ENCODE data around the gene RBMS3. TPM values are rescaled to one million over a fixed set of nuclear protein-coding genes. Genes with fewer than 3 reads are reported as not detected.

RBMS3 gene
- total RNA-seq, 1 experiment from 2014 or later: 8.7 TPM

DNA sequence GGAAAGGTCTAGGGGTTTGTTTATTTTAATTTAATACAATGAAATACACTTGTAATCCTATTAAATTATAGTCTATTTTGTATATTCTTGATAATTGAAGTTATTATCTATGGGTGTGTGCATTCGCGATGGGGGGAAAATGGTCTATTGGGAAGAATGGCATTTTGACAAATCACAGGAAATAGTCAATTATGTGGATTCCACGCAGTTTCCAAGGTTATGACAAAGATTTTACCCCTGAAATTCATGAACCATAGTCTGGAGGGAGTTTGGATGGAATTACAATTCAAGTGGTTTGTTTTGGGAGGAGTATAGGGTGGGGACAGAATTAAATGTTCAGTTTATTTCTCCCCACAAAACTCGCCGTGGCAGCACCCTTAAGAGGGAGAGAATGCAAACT lies 66.5 kb downstream of the RBMS3 start:
- H3K36me3 Mint-ChIP-seq: no peaks in the 10 kb centered on the region
- H3K27ac Mint-ChIP-seq: peak overlapping the region; percentile 37
- no peak overlapping the region for H3K4me3 Mint-ChIP-seq
- POLR2A ChIA-PET: no interaction called here
- CTCF ChIA-PET: no interaction called here
- H3K9me3 Mint-ChIP-seq: no peaks in the 10 kb centered on the region
- no peaks in the 10 kb centered on the region for H3K27me3 Mint-ChIP-seq (ENCODE audit: low read depth)
- ATAC-seq (no peak), DNase-seq (ENCODE audit: low spot score) (no peak)
- TF ChIP-seq ZNF121 (CRISPR knock-in tag; IDR thresholded peaks at IDR 0.05) (no peak), TEAD1 (CRISPR knock-in tag; IDR thresholded peaks at IDR 0.05) (no peak), GABPB1 (CRISPR knock-in tag; IDR thresholded peaks at IDR 0.05) (no peak), ZNF263 (CRISPR knock-in tag; IDR thresholded peaks at IDR 0.05; ENCODE audit: low read depth) (no peak), NFATC4 (CRISPR knock-in tag; IDR thresholded peaks at IDR 0.05) (no peak), SOX15 (CRISPR knock-in tag; IDR thresholded peaks at IDR 0.05) (no peak), ZNF317 (CRISPR knock-in tag; IDR thresholded peaks at IDR 0.05; ENCODE audit: borderline replicate concordance, low read depth) (no peak), FOXK1 (CRISPR knock-in tag; IDR thresholded peaks at IDR 0.05) (no peak), FOXP1 (CRISPR knock-in tag; IDR thresholded peaks at IDR 0.05; ENCODE audit: borderline replicate concordance) (no peak)
- TF ChIP-seq, protein P1, sequence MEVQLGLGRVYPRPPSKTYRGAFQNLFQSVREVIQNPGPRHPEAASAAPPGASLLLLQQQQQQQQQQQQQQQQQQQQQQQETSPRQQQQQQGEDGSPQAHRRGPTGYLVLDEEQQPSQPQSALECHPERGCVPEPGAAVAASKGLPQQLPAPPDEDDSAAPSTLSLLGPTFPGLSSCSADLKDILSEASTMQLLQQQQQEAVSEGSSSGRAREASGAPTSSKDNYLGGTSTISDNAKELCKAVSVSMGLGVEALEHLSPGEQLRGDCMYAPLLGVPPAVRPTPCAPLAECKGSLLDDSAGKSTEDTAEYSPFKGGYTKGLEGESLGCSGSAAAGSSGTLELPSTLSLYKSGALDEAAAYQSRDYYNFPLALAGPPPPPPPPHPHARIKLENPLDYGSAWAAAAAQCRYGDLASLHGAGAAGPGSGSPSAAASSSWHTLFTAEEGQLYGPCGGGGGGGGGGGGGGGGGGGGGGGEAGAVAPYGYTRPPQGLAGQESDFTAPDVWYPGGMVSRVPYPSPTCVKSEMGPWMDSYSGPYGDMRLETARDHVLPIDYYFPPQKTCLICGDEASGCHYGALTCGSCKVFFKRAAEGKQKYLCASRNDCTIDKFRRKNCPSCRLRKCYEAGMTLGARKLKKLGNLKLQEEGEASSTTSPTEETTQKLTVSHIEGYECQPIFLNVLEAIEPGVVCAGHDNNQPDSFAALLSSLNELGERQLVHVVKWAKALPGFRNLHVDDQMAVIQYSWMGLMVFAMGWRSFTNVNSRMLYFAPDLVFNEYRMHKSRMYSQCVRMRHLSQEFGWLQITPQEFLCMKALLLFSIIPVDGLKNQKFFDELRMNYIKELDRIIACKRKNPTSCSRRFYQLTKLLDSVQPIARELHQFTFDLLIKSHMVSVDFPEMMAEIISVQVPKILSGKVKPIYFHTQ (CRISPR knock-in tag; IDR thresholded peaks at IDR 0.05): no peak
- TF ChIP-seq, protein P2, sequence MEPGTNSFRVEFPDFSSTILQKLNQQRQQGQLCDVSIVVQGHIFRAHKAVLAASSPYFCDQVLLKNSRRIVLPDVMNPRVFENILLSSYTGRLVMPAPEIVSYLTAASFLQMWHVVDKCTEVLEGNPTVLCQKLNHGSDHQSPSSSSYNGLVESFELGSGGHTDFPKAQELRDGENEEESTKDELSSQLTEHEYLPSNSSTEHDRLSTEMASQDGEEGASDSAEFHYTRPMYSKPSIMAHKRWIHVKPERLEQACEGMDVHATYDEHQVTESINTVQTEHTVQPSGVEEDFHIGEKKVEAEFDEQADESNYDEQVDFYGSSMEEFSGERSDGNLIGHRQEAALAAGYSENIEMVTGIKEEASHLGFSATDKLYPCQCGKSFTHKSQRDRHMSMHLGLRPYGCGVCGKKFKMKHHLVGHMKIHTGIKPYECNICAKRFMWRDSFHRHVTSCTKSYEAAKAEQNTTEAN (CRISPR knock-in tag; IDR thresholded peaks at IDR 0.05): no peak
- TF ChIP-seq, protein P3, sequence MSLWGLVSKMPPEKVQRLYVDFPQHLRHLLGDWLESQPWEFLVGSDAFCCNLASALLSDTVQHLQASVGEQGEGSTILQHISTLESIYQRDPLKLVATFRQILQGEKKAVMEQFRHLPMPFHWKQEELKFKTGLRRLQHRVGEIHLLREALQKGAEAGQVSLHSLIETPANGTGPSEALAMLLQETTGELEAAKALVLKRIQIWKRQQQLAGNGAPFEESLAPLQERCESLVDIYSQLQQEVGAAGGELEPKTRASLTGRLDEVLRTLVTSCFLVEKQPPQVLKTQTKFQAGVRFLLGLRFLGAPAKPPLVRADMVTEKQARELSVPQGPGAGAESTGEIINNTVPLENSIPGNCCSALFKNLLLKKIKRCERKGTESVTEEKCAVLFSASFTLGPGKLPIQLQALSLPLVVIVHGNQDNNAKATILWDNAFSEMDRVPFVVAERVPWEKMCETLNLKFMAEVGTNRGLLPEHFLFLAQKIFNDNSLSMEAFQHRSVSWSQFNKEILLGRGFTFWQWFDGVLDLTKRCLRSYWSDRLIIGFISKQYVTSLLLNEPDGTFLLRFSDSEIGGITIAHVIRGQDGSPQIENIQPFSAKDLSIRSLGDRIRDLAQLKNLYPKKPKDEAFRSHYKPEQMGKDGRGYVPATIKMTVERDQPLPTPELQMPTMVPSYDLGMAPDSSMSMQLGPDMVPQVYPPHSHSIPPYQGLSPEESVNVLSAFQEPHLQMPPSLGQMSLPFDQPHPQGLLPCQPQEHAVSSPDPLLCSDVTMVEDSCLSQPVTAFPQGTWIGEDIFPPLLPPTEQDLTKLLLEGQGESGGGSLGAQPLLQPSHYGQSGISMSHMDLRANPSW (CRISPR knock-in tag; conservative IDR thresholded peaks at IDR 0.05; ENCODE audit: low read depth): no peak
- TF ChIP-seq, protein P4, sequence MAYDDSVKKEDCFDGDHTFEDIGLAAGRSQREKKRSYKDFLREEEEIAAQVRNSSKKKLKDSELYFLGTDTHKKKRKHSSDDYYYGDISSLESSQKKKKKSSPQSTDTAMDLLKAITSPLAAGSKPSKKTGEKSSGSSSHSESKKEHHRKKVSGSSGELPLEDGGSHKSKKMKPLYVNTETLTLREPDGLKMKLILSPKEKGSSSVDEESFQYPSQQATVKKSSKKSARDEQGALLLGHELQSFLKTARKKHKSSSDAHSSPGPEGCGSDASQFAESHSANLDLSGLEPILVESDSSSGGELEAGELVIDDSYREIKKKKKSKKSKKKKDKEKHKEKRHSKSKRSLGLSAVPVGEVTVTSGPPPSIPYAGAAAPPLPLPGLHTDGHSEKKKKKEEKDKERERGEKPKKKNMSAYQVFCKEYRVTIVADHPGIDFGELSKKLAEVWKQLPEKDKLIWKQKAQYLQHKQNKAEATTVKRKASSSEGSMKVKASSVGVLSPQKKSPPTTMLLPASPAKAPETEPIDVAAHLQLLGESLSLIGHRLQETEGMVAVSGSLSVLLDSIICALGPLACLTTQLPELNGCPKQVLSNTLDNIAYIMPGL (CRISPR knock-in tag; IDR thresholded peaks at IDR 0.05): no peak
- peaks cover 76% of the 10 kb centered on the region for H3K4me1 Mint-ChIP-seq

DNA sequence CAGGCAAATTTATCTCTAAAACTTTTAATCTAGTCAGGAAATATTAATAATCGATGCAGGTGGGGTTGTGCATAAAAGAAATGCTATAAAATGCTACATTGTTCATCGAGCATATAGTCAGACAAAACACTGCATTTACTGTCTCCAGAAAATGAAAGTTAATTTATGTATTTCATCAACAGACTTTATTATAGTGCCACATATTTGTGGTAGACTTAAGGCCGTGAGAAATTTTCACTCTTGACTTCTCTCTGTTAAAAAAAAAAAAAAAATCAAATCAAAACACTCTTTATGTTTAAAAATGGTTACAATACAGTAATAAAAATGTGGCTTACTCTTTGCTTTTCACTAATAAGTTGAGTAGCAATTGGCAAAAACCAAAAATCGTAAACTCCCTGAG lies 67.4 kb downstream of the RBMS3 start:
- ATAC-seq (no peak), DNase-seq (ENCODE audit: low spot score) (no peak)
- H3K27ac Mint-ChIP-seq: no peak overlapping the region
- CTCF ChIA-PET: no interaction called here
- H3K27me3 Mint-ChIP-seq (ENCODE audit: low read depth): no peaks in the 10 kb centered on the region
- H3K4me1 Mint-ChIP-seq: peaks cover 72% of the 10 kb centered on the region
- no peak overlapping the region for H3K4me3 Mint-ChIP-seq
- no peaks in the 10 kb centered on the region for H3K36me3 Mint-ChIP-seq
- no peaks in the 10 kb centered on the region for H3K9me3 Mint-ChIP-seq
- POLR2A ChIA-PET: no interaction called here
- TF ChIP-seq, protein P5, sequence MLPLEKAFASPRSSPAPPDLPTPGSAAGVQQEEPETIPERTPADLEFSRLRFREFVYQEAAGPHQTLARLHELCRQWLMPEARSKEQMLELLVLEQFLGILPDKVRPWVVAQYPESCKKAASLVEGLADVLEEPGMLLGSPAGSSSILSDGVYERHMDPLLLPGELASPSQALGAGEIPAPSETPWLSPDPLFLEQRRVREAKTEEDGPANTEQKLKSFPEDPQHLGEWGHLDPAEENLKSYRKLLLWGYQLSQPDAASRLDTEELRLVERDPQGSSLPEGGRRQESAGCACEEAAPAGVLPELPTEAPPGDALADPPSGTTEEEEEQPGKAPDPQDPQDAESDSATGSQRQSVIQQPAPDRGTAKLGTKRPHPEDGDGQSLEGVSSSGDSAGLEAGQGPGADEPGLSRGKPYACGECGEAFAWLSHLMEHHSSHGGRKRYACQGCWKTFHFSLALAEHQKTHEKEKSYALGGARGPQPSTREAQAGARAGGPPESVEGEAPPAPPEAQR (CRISPR knock-in tag; IDR thresholded peaks at IDR 0.05): no peak
- no peak for TF ChIP-seq MYBL2 (CRISPR knock-in tag; IDR thresholded peaks at IDR 0.05)
- TF ChIP-seq, protein P6, sequence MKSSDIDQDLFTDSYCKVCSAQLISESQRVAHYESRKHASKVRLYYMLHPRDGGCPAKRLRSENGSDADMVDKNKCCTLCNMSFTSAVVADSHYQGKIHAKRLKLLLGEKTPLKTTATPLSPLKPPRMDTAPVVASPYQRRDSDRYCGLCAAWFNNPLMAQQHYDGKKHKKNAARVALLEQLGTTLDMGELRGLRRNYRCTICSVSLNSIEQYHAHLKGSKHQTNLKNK (CRISPR knock-in tag; IDR thresholded peaks at IDR 0.05): no peak
- TF ChIP-seq, protein P7, sequence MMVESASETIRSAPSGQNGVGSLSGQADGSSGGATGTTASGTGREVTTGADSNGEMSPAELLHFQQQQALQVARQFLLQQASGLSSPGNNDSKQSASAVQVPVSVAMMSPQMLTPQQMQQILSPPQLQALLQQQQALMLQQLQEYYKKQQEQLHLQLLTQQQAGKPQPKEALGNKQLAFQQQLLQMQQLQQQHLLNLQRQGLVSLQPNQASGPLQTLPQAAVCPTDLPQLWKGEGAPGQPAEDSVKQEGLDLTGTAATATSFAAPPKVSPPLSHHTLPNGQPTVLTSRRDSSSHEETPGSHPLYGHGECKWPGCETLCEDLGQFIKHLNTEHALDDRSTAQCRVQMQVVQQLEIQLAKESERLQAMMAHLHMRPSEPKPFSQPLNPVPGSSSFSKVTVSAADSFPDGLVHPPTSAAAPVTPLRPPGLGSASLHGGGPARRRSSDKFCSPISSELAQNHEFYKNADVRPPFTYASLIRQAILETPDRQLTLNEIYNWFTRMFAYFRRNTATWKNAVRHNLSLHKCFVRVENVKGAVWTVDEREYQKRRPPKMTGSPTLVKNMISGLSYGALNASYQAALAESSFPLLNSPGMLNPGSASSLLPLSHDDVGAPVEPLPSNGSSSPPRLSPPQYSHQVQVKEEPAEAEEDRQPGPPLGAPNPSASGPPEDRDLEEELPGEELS (CRISPR knock-in tag; IDR thresholded peaks at IDR 0.05): no peak
- TF ChIP-seq ESRRA (CRISPR knock-in tag; IDR thresholded peaks at IDR 0.05; ENCODE audit: borderline replicate concordance): no peak
- no peak for TF ChIP-seq NR1H2 (CRISPR knock-in tag; IDR thresholded peaks at IDR 0.05)
- TF ChIP-seq TP53 (CRISPR knock-in tag; IDR thresholded peaks at IDR 0.05): no peak
- no peak for TF ChIP-seq ZNF396 (CRISPR knock-in tag; IDR thresholded peaks at IDR 0.05; ENCODE audit: borderline replicate concordance)
- TF ChIP-seq, protein P8, sequence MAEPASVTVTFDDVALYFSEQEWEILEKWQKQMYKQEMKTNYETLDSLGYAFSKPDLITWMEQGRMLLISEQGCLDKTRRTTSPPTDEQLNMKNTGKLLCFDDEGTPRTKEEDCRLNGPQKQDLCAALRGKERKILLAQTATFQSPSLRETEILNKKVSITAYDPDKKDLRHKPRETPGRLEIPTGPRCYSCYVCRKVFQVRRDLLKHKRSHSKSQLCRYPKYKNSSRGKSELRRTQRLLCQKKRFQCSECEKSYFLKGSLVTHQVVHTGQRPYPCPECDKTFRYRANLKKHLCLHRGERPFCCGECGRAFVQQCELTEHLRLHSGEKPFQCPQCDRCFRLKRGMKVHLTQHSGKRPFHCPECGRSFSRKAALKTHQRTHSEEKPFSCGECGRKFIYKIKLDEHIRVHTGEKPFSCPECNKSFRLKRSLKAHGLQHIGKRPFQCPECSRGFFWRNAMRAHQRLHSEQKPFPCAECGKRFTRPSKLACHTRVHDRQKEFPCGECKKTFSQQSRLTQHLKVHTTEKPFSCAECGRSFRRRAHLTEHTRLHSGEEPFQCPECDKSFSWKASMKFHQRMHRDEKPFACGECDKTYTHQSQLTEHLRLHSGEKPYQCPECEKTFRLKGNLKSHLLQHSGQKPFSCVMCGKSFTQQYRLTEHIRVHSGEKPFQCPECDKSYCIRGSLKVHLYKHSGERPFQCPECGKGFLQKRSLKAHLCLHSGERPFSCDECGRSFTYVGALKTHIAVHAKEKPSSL (CRISPR knock-in tag; conservative IDR thresholded peaks at IDR 0.05): no peak

All from WTC11 (cell line).